ENCODE measurements around the gene P2RX6.

P2RX6 gene

GRCh38 chr22:21014726-21015465 is at the start of gene P2RX6:
TSS of gene P2RX6 (plus strand) at chr22:21015165. CDS start at chr22:21015175, 10 bp downstream.
- DNase-seq (ENCODE audit: low read depth): no peak
- no peak for TF ChIP-seq CTCF (IDR thresholded peaks at IDR 0.05; ENCODE audit: control insufficient read depth, extremely low read depth, insufficient read depth)
- peak within 1 kb of the TSS; percentile 4; the same call in 1 of the 2 replicates for H3K4me3 ChIP-seq (ENCODE audit: low read depth, low read length)

- H3K4me3 ChIP-seq (ENCODE audit: low read depth, low read length): no peak overlapping the region
- TF ChIP-seq CTCF (IDR thresholded peaks at IDR 0.05; ENCODE audit: control insufficient read depth, extremely low read depth, insufficient read depth): no peak
- DNase-seq (ENCODE audit: low read depth): no peak
Measured at GRCh38 chr22:20965888-20966855, 48.8 kb upstream of the P2RX6 start.

- H3K4me3 ChIP-seq (ENCODE audit: low read depth, low read length): no peak within 1 kb of the TSS
- DNase-seq (ENCODE audit: low read depth): no peak
- TF ChIP-seq CTCF (IDR thresholded peaks at IDR 0.05; ENCODE audit: control insufficient read depth, extremely low read depth, insufficient read depth): no peak
Measured at GRCh38 chr22:20966883-20967696, 47.9 kb upstream of the P2RX6 start, which contains the start of gene AIFM3. TSS of gene AIFM3 (plus strand) at chr22:20967255. CDS start at chr22:20967945, 690 bp downstream.

GRCh38 chr22:20967697-20968211 is 47.2 kb upstream of the P2RX6 start:
- no peak for TF ChIP-seq CTCF (IDR thresholded peaks at IDR 0.05; ENCODE audit: control insufficient read depth, extremely low read depth, insufficient read depth)
- H3K4me3 ChIP-seq (ENCODE audit: low read depth, low read length): no peak overlapping the region
- no peak for DNase-seq (ENCODE audit: low read depth)

GRCh38 chr22:20968281-20968977 is 46.5 kb upstream of the P2RX6 start:
- no peak for DNase-seq (ENCODE audit: low read depth)

More at GRCh38 chr22:20968281-20968977, 46.5 kb upstream of the P2RX6 start:
- TF ChIP-seq CTCF (IDR thresholded peaks at IDR 0.05; ENCODE audit: control insufficient read depth, extremely low read depth, insufficient read depth): no peak
- no peak overlapping the region for H3K4me3 ChIP-seq (ENCODE audit: low read depth, low read length)

All from LNCaP clone FGC (cell line).